WTC11 (cell line): Measurements from ENCODE around the gene NFIC. TPM values are rescaled to one million over a fixed set of nuclear protein-coding genes. Genes with fewer than 3 reads are reported as not detected.

Experiments used
- ATAC-seq: fragments of 200-7000 bp; cut with Tn5 transposase; 2 replicates; pipeline ENCODE4 v1.10.0; 2021; ENCODE audit warnings: mild to moderate bottlenecking, moderate library complexity
- CTCF ChIA-PET: fragments of 300-600 bp; sonication (Branson Sonifier 250); formaldehyde crosslinking; loops from one replicate; lab custom pipeline; 2021; ENCODE audit warnings: antibody characterized with exemption; lab: Charles Lee
- POLR2A ChIA-PET: fragments of 350-600 bp; sonication (Branson Sonifier 250); formaldehyde crosslinking; loops from one replicate; lab custom pipeline; 2021; ENCODE audit warnings: antibody characterized with exemption; lab: Charles Lee
- DNase-seq: peaks from one replicate; pipeline ENCODE4 v3.0.0; 2021; ENCODE audit warnings: low spot score
- H3K27ac Mint-ChIP-seq: 2 replicates; pipeline ENCODE4 v1.8.0; 2021; ENCODE audit warnings: mixed read lengths
- H3K27me3 Mint-ChIP-seq: 2 replicates; pipeline ENCODE4 v1.8.0; 2021; ENCODE audit warnings: low read depth, mild to moderate bottlenecking, moderate library complexity, mixed read lengths
- H3K36me3 Mint-ChIP-seq: 2 replicates; pipeline ENCODE4 v1.8.0; 2021; ENCODE audit warnings: mixed read lengths
- H3K4me1 Mint-ChIP-seq: 2 replicates; pipeline ENCODE4 v1.8.0; 2022; ENCODE audit warnings: mixed read lengths
- H3K4me3 Mint-ChIP-seq: 2 replicates; pipeline ENCODE4 v1.8.0; 2021; ENCODE audit warnings: mild to moderate bottlenecking, moderate library complexity, mixed read lengths
- H3K9me3 Mint-ChIP-seq: 2 replicates; pipeline ENCODE4 v1.8.0; 2021; ENCODE audit warnings: mixed read lengths
- AFF4 ChIP-seq: sonication (generic); formaldehyde crosslinking; IDR thresholded peaks from 2 replicates; pipeline ENCODE4 v1.8.1; 2023; ENCODE audit warnings: mild to moderate bottlenecking, missing genetic modification reagents, borderline replicate concordance
- ARID4B ChIP-seq: sonication (generic); formaldehyde crosslinking; IDR thresholded peaks from 2 replicates; pipeline ENCODE4 v1.8.0; 2023; ENCODE audit warnings: missing genetic modification reagents, mild to moderate bottlenecking, borderline replicate concordance
- FOXJ3 ChIP-seq: sonication (generic); formaldehyde crosslinking; IDR thresholded peaks from 2 replicates; pipeline ENCODE4 v1.9.0; 2021; ENCODE audit warnings: missing genetic modification reagents, mild to moderate bottlenecking, borderline replicate concordance
- FOXP1 ChIP-seq: sonication (generic); formaldehyde crosslinking; IDR thresholded peaks from 2 replicates; pipeline ENCODE4 v1.8.0; 2022; ENCODE audit warnings: missing genetic modification reagents, mild to moderate bottlenecking, moderate library complexity, borderline replicate concordance
- GRHL2 ChIP-seq: fragments of 250-450 bp; sonication (Bioruptor Pico); IDR thresholded peaks from 2 replicates; pipeline ENCODE4 v1.8.0; 2022; ENCODE audit warnings: mild to moderate bottlenecking, moderate library complexity; ENCODE audit not compliant: insufficient replicate concordance, severe bottlenecking
- HMGXB4 ChIP-seq: sonication (generic); formaldehyde crosslinking; IDR thresholded peaks from 2 replicates; pipeline ENCODE4 v1.8.1; 2023; ENCODE audit warnings: mild to moderate bottlenecking, moderate library complexity, missing genetic modification reagents
- MYBL2 ChIP-seq: sonication (generic); formaldehyde crosslinking; IDR thresholded peaks from 2 replicates; pipeline ENCODE4 v1.8.1; 2023; ENCODE audit warnings: mild to moderate bottlenecking, moderate library complexity, missing genetic modification reagents
- SMAD4 ChIP-seq: sonication (generic); formaldehyde crosslinking; IDR thresholded peaks from 2 replicates; pipeline ENCODE4 v1.8.0; 2022; ENCODE audit warnings: mild to moderate bottlenecking, missing genetic modification reagents
- SOX15 ChIP-seq: fragments of 250-450 bp; sonication (Bioruptor Pico); IDR thresholded peaks from 2 replicates; pipeline ENCODE4 v1.9.0; 2021; ENCODE audit warnings: mild to moderate bottlenecking
- TEAD4 ChIP-seq: sonication (generic); formaldehyde crosslinking; IDR thresholded peaks from 2 replicates; pipeline ENCODE4 v1.8.0; 2022; ENCODE audit warnings: mild to moderate bottlenecking, missing genetic modification reagents
- USF1 ChIP-seq: sonication (generic); formaldehyde crosslinking; IDR thresholded peaks from 2 replicates; pipeline ENCODE4 v1.8.0; 2022; ENCODE audit warnings: mild to moderate bottlenecking, missing genetic modification reagents
- ZBTB21 ChIP-seq: sonication (generic); formaldehyde crosslinking; IDR thresholded peaks from 2 replicates; pipeline ENCODE4 v1.8.1; 2023; ENCODE audit warnings: mild to moderate bottlenecking, missing genetic modification reagents, borderline replicate concordance
- ZNF121 ChIP-seq: sonication (generic); formaldehyde crosslinking; IDR thresholded peaks from 2 replicates; pipeline ENCODE4 v1.8.0; 2023; ENCODE audit warnings: missing genetic modification reagents
- ZNF138 ChIP-seq: sonication (generic); formaldehyde crosslinking; conservative IDR thresholded peaks from 2 replicates; pipeline ENCODE4 v1.8.1; 2022; ENCODE audit warnings: mild to moderate bottlenecking, moderate library complexity, missing genetic modification reagents
- ZNF263 ChIP-seq: sonication (generic); formaldehyde crosslinking; IDR thresholded peaks from 2 replicates; pipeline ENCODE4 v1.8.1; 2022; ENCODE audit warnings: low read depth, mild to moderate bottlenecking, moderate library complexity, missing genetic modification reagents
- ZNF416 ChIP-seq: fragments of 250-450 bp; sonication (Bioruptor Pico); IDR thresholded peaks from 2 replicates; pipeline ENCODE4 v1.9.0; 2021; ENCODE audit warnings: mild to moderate bottlenecking, inconsistent platforms
- ZNF423 ChIP-seq: fragments of 250-450 bp; sonication (Bioruptor Pico); IDR thresholded peaks from 2 replicates; pipeline ENCODE4 v2.1.2; 2022; ENCODE audit warnings: mild to moderate bottlenecking, moderate library complexity
- ZNF532 ChIP-seq: fragments of 250-450 bp; sonication (Bioruptor Pico); IDR thresholded peaks from 2 replicates; pipeline ENCODE4 v1.9.0; 2021; ENCODE audit warnings: mild to moderate bottlenecking, borderline replicate concordance
- ZNF671 ChIP-seq: fragments of 250-450 bp; sonication (Bioruptor Pico); IDR thresholded peaks from 2 replicates; pipeline ENCODE4 v1.8.0; 2021; ENCODE audit warnings: mild to moderate bottlenecking
- total RNA-seq: library from RNA; stranded (reverse); gene quantifications from 3 replicates; pipeline ENCODE4 v1.2.3, GENCODE V29; 2021

NFIC gene
- total RNA-seq, 1 experiment from 2014 or later, result 3.5 TPM

- H3K4me1 Mint-ChIP-seq, result peaks cover 11% of the 10 kb centered on the region
- H3K27ac Mint-ChIP-seq, result no peak overlapping the region
- H3K9me3 Mint-ChIP-seq, result no peaks in the 10 kb centered on the region
- no peak for ATAC-seq
- DNase-seq, result no peak
- peaks cover 22% of the 10 kb centered on the region for H3K27me3 Mint-ChIP-seq
- ChIA-PET CTCF (no interaction called here), POLR2A (no interaction called here)
- no peak for TF ChIP-seq GRHL2 (CRISPR knock-in tag)
- TF ChIP-seq ZNF532 (CRISPR knock-in tag), result no peak
- no peak for TF ChIP-seq ARID4B
- TF ChIP-seq FOXJ3 (CRISPR knock-in tag), result no peak
- no peak for TF ChIP-seq ZNF121 (CRISPR knock-in tag)
- no peak for TF ChIP-seq TEAD4 (CRISPR knock-in tag)
- no peak for TF ChIP-seq MYBL2 (CRISPR knock-in tag)
- no peaks in the 10 kb centered on the region for H3K36me3 Mint-ChIP-seq
- no peak overlapping the region for H3K4me3 Mint-ChIP-seq
Measured at GRCh38 chr19:3455960-3456601, 89.7 kb downstream of the NFIC start.

GRCh38 chr19:3456925-3457527 is 90.6 kb downstream of the NFIC start:
- no peaks in the 10 kb centered on the region for H3K9me3 Mint-ChIP-seq
- H3K27me3 Mint-ChIP-seq, result peaks cover 32% of the 10 kb centered on the region
- no peak for DNase-seq
- H3K4me1 Mint-ChIP-seq, result peaks cover 11% of the 10 kb centered on the region
- H3K4me3 Mint-ChIP-seq, result no peak overlapping the region
- H3K36me3 Mint-ChIP-seq, result no peaks in the 10 kb centered on the region
- ChIA-PET CTCF (interaction anchor here (0.6 to 1.1 kb wide), 3 partner anchors 28 to 152 kb away, joined by 3 to 6 read pairs (median 5); no protein-coding TSS in a partner anchor), POLR2A (no interaction called here)
- no peak overlapping the region for H3K27ac Mint-ChIP-seq
- ATAC-seq, result no peak
- no peak for TF ChIP-seq ZNF423 (CRISPR knock-in tag)
- no peak for TF ChIP-seq FOXP1 (CRISPR knock-in tag)
- TF ChIP-seq ZNF416 (CRISPR knock-in tag), result no peak
- no peak for TF ChIP-seq SOX15 (CRISPR knock-in tag)
- no peak for TF ChIP-seq TEAD4 (CRISPR knock-in tag)
- no peak for TF ChIP-seq USF1 (CRISPR knock-in tag)
- TF ChIP-seq SMAD4 (CRISPR knock-in tag), result no peak
- TF ChIP-seq AFF4 (CRISPR knock-in tag), result no peak
- no peak for TF ChIP-seq ZBTB21 (CRISPR knock-in tag)
- TF ChIP-seq ZNF138 (CRISPR knock-in tag), result no peak
- no peak for TF ChIP-seq ZNF671 (CRISPR knock-in tag)
- no peak for TF ChIP-seq HMGXB4
- TF ChIP-seq ZNF263 (CRISPR knock-in tag), result no peak
